Activated T-helper 1 cell treated with Interleukin-2 at 50 U/mL for 16 hours (primary cell): ENCODE results near the gene TUBGCP2.
A peak's percentile ranks its signal among the peaks of the same experiment; 100 is the strongest.

Experiments used
- DNase-seq: peaks from one replicate; pipeline ENCODE4 v3.0.0-alpha.2; 2020; ENCODE audit warnings: low read depth

TUBGCP2 gene

GRCh38 chr10:133279326-133280226 lies 29.1 kb downstream of the TUBGCP2 start:
- no peak for DNase-seq

- DNase-seq = peak; percentile 47
Measured at GRCh38 chr10:133278577-133279265, 30.0 kb downstream of the TUBGCP2 start.

GRCh38 chr10:133277993-133278576 lies 30.6 kb downstream of the TUBGCP2 start:
- DNase-seq = no peak

- DNase-seq = no peak
Measured at GRCh38 chr10:133277277-133277992, 31.2 kb downstream of the TUBGCP2 start.

GRCh38 chr10:133276435-133277201 lies 32.1 kb downstream of the TUBGCP2 start, which contains the start of gene ADAM8:
TSS of gene ADAM8 (minus strand) at chr10:133276868. CDS start at chr10:133276817, 51 bp downstream.
- DNase-seq = peak; percentile 63

GRCh38 chr10:133276100-133276434 lies 32.6 kb downstream of the TUBGCP2 start:
- DNase-seq = no peak

GRCh38 chr10:133275684-133276092 lies 33.0 kb downstream of the TUBGCP2 start:
- DNase-seq = no peak

- peak; percentile 65 for DNase-seq
Measured at GRCh38 chr10:133274751-133275683, 33.7 kb downstream of the TUBGCP2 start.

- DNase-seq = no peak
Measured at GRCh38 chr10:133273534-133274143, 35.0 kb downstream of the TUBGCP2 start.

GRCh38 chr10:133272964-133273420 lies 35.7 kb downstream of the TUBGCP2 start:
- no peak for DNase-seq

- DNase-seq = no peak
Measured at GRCh38 chr10:133272301-133272963, 36.2 kb downstream of the TUBGCP2 start.

GRCh38 chr10:133271521-133272300 lies 37.0 kb downstream of the TUBGCP2 start:
- no peak for DNase-seq

- DNase-seq = no peak
Measured at GRCh38 chr10:133270773-133271297, 37.8 kb downstream of the TUBGCP2 start.

- DNase-seq = no peak
Measured at GRCh38 chr10:133270204-133270603, 38.5 kb downstream of the TUBGCP2 start.

- DNase-seq = no peak
Measured at GRCh38 chr10:133269367-133269766, 39.3 kb downstream of the TUBGCP2 start.

- DNase-seq = no peak
Measured at GRCh38 chr10:133268532-133268931, 40.1 kb downstream of the TUBGCP2 start.

- DNase-seq = no peak
Measured at GRCh38 chr10:133267829-133268228, 40.8 kb downstream of the TUBGCP2 start.

GRCh38 chr10:133267293-133267692 lies 41.4 kb downstream of the TUBGCP2 start:
- DNase-seq = no peak
